Spinal cord (tissue), 10 donors: ENCODE measurements around the gene HIPK1. TPM values are rescaled to one million over a fixed set of nuclear protein-coding genes. Genes with fewer than 3 reads are reported as not detected.

ENCODE experiments used
- DNase-seq, 6 donors: peaks; one replicate each; pipeline versions ENCODE4 v3.0.0 to v3.0.0-alpha.2; 2013 to 2015; ENCODE audit warnings: low spot score in 6 of 6, low read depth in 4 of 6
- H3K27ac ChIP-seq: one replicate; pipeline ENCODE4 v1.5.1; 2013; ENCODE audit warnings: low read depth, low read length, control low read depth
- H3K27me3 ChIP-seq: one replicate; pipeline ENCODE4 v1.6.1; 2013; ENCODE audit warnings: low read length; ENCODE audit not compliant: control insufficient read depth, insufficient read depth
- H3K36me3 ChIP-seq: one replicate; pipeline ENCODE4 v1.6.1; 2013; ENCODE audit warnings: low read length; ENCODE audit not compliant: control insufficient read depth, insufficient read depth
- H3K4me1 ChIP-seq: one replicate; pipeline ENCODE4 v1.6.1; 2013; ENCODE audit warnings: low read length; ENCODE audit not compliant: control insufficient read depth, insufficient read depth
- H3K4me3 ChIP-seq: one replicate; pipeline ENCODE4 v1.5.1; 2013; ENCODE audit warnings: low read depth, low read length, control low read depth
- H3K9me3 ChIP-seq: one replicate; pipeline ENCODE4 v1.6.1; 2013; ENCODE audit warnings: low read length; ENCODE audit not compliant: control insufficient read depth, insufficient read depth
- WGBS: methylation state at CpG from one replicate; pipeline ENCODE4 v1.1.5; 2013; ENCODE audit warnings: missing lambda C conversion rate; ENCODE audit not compliant: insufficient coverage; 5-methylcytosine and 5-hydroxymethylcytosine counted together
- polyA plus RNA-seq, 2 donors: library from polyadenylated mRNA; unstranded; fragments of 120-200 nt; gene quantifications; one replicate each; pipeline ENCODE4 v1.2.1, GENCODE V29; 2013; ENCODE audit not compliant: insufficient read length in 2 of 2
- total RNA-seq, 2 donors: library from RNA; depleted of rRNA in 1 of 2; stranded (reverse); fragments of 120-200 nt in 1 of 2; fragments of >200 nt in 1 of 2; gene quantifications; one replicate each; pipeline versions ENCODE4 v1.2.3 to v1.2.4, GENCODE V29; 2013 to 2014
- donor health status: healthy.

The HIPK1 gene
- total and polyA plus RNA-seq, 4 donors: 41.5 to 58.6 (median 50.1) TPM

DNA sequence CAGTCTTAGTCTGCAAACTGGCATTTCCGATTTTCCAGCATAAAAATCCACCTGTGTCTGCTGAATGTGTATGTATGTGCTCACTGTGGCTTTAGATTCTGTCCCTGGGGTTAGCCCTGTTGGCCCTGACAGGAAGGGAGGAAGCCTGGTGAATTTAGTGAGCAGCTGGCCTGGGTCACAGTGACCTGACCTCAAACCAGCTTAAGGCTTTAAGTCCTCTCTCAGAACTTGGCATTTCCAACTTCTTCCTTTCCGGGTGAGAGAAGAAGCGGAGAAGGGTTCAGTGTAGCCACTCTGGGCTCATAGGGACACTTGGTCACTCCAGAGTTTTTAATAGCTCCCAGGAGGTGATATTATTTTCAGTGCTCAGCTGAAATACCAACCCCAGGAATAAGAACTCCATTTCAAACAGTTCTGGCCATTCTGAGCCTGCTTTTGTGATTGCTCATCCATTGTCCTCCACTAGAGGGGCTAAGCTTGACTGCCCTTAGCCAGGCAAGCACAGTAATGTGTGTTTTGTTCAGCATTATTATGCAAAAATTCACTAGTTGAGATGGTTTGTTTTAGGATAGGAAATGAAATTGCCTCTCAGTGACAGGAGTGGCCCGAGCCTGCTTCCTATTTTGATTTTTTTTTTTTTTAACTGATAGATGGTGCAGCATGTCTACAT, 47.6 kb downstream of the HIPK1 start:
- Histone ChIP-seq H3K9me3 (no peaks in the 10 kb centered on the region), H3K36me3 (peaks cover 20% of the 10 kb centered on the region), H3K27me3 (no peaks in the 10 kb centered on the region), H3K27ac (no peak overlapping the region), H3K4me1 (peaks cover 24% of the 10 kb centered on the region), H3K4me3 (no peak overlapping the region)
- WGBS: 54% methylated on average over 2 of the region's 4 CpGs
- peak in 2 of 6 donors; percentile 49 to 51 for DNase-seq

DNA sequence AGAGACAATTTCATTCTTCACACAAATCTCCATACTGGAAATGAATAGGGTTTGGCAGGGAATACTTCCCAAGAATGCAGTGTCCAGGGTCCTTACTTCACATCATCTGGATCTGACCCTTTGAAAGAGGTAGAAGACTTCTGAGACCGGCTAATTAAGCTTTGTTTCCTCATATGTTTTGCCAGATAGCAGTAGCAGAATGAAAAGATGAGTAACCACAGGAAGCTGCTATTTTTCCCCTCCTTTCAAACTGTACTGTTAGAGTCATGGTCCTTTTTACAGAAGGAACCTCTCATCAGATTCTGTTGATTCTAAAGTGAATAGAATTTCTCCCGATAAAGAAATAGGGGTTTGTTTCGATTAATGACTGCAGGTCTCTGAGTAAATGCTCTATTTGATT, 48.8 kb downstream of the HIPK1 start:
- Histone ChIP-seq H3K27ac (no peak overlapping the region), H3K9me3 (no peaks in the 10 kb centered on the region), H3K4me3 (no peak overlapping the region), H3K36me3 (peaks cover 11% of the 10 kb centered on the region), H3K27me3 (no peaks in the 10 kb centered on the region), H3K4me1 (peaks cover 31% of the 10 kb centered on the region)
- DNase-seq: no peak
- WGBS: no CpG with 5 or more reads among the region's 3 CpGs

DNA sequence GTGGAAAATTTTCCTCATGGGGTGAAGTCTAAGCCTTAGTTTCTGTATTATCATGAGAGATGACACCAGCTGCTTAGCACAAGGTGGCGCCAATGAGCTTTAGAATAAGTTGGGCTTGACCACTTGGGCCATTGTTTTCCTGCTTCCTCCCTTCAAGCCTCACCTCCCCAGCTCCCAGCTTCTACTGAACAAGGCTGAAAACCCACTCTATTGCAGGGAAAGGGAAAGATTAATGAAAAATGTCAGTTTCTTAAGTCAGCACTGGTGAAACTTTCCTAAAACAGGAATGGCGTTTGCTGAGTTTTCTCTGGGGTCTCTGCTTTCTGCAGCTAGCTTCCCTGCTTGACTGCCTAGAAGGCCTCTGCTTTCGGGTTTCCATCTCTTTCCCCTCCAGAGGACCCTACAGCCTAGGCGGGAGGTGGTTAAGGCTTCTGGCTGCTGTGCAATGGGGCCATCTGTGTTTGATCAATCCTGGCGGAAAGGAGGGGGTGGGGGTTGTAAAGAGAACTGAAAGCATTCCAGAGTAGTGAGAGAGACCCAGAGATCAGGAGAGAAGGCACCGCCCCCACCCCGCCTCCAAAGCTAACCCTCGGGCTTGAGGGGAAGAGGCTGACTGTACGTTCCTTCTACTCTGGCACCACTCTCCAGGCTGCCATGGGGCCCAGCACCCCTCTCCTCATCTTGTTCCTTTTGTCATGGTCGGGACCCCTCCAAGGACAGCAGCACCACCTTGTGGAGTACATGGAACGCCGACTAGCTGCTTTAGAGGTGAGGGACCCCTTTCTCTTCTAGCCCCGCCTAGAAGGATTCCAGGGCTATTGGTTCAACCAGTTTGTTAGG, 50.0 kb downstream of the HIPK1 start, which contains the start of gene OLFML3:
Gene OLFML3, plus strand, starts transcription at position 612 of the 840 bp plus-strand sequence. Its CDS starts 43 bp downstream, at position 655.
- H3K4me3 ChIP-seq: peak within 1 kb of the TSS; percentile 41
- no peaks in the 10 kb centered on the region for H3K27me3 ChIP-seq
- WGBS: 19% methylated on average over 4 of the region's 13 CpGs
- no peaks in the 10 kb centered on the region for H3K9me3 ChIP-seq
- DNase-seq: peak; percentile 74 to 98 (median 85)
- H3K4me1 ChIP-seq: peaks cover 39% of the 10 kb centered on the region
- peaks cover 6% of the 10 kb centered on the region for H3K36me3 ChIP-seq
- peak within 1 kb of the TSS; percentile 86 for H3K27ac ChIP-seq

DNA sequence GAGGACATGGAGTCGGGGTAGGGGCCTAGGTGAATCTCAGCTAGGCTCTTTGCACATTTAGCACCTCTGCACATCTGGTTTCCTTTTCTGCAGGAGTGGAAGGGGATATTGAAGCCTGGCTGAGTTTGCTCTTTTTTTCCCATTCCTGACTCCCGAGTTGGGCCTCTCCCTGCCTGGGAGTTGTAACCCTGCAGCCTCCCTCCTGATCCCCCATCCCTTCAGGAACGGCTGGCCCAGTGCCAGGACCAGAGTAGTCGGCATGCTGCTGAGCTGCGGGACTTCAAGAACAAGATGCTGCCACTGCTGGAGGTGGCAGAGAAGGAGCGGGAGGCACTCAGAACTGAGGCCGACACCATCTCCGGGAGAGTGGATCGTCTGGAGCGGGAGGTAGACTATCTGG, 51.0 kb downstream of the HIPK1 start:
- Histone ChIP-seq H3K27me3 (no peaks in the 10 kb centered on the region), H3K9me3 (no peaks in the 10 kb centered on the region), H3K4me3 (peak overlapping the region; percentile 41), H3K36me3 (peaks cover 6% of the 10 kb centered on the region), H3K27ac (peak overlapping the region; percentile 86), H3K4me1 (peaks cover 43% of the 10 kb centered on the region)
- 42% methylated on average over 10 of the region's 10 CpGs for WGBS
- DNase-seq: peak in 2 of 6 donors; percentile 60 to 75

DNA sequence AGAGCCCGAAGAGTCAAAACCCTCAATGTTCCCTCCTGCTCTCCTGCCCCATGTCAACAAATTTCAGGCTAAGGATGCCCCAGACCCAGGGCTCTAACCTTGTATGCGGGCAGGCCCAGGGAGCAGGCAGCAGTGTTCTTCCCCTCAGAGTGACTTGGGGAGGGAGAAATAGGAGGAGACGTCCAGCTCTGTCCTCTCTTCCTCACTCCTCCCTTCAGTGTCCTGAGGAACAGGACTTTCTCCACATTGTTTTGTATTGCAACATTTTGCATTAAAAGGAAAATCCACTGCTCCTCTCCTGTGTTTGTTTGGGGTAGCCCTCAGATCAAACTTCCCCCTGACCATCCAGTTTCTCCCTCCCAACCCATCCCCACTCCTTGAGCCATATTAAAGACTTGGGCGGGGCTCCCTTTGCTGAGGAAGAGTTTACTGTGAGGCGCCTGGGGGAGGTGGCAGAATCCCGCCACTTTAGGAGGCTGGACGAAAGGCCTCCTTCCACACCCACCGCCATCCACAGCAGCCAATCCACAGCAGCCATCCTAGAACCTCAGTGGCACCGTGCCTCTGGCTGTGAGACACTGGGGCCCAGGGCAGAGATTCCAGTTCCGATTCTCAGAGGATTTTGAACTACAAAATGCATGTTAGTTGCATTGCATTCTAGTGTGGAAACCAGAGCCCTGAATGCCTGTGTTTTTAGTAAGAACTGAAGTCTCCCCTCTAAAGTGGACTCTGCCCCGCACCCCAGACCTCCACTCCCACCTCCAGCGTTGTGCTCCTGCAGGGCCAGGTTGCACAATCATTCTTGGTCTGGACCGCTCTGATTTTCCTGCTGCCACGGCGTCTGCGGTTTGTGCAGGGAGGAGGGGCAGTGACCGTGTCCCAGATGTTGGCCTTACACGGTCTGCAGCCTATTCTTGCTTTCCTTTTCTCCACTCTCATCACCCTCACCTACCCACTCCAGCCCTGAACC, 53.1 kb downstream of the HIPK1 start:
- 61% methylated on average over 4 of the region's 18 CpGs for WGBS
- H3K27me3 ChIP-seq: no peaks in the 10 kb centered on the region
- H3K4me3 ChIP-seq: peak overlapping the region; percentile 13
- peak in 1 of 6 donors; percentile 61 for DNase-seq
- peaks cover 6% of the 10 kb centered on the region for H3K36me3 ChIP-seq
- H3K4me1 ChIP-seq: peaks cover 46% of the 10 kb centered on the region
- H3K27ac ChIP-seq: peak overlapping the region; percentile 57
- H3K9me3 ChIP-seq: no peaks in the 10 kb centered on the region

DNA sequence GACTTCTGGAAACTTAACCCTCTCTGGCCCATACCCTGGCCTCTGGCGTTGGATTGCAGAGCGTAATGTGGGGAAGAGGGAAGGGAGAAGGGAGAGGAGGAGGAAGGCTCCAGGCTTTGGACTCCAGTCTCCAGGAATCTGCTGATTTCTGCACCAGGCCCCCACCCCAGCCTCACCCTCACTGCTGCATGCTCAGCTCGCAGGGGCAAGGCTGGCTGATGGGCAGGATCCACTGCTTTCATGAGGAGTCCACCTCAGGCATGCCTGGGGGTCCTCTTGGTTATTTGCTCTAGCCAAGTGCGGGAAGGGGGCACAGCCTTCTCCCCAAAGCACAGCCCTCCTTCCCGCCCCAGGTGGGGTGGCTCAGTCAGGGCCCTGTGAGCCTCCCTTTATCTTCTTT, 53.8 kb downstream of the HIPK1 start:
- Histone ChIP-seq H3K27me3 (no peaks in the 10 kb centered on the region), H3K4me1 (peaks cover 46% of the 10 kb centered on the region), H3K36me3 (peaks cover 6% of the 10 kb centered on the region), H3K4me3 (no peak overlapping the region), H3K27ac (peak overlapping the region; percentile 57), H3K9me3 (no peaks in the 10 kb centered on the region)
- 69% methylated on average over 2 of the region's 5 CpGs for WGBS
- DNase-seq: no peak

DNA sequence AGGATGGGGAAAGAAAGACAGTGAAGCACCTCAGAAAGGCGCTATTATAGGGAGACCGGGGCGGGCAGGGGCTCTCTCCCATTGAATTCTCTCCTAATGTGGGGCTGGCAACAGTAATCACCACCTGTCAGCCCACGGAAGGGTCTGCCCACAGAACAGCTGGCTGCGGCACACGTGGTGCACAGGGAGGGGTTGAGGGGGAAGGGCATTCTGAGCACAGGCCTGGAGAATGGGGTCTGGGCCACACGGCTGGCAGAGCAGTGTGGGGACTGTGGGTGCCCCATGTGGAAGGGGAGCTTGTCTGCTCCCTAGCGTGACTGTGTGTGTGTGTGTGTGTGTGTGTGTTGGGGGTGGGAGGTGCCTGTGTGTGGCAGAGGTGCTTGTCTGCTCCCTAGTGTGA, 54.3 kb downstream of the HIPK1 start:
- Histone ChIP-seq H3K27me3 (no peaks in the 10 kb centered on the region), H3K27ac (peak overlapping the region; percentile 57), H3K4me3 (no peak overlapping the region), H3K9me3 (no peaks in the 10 kb centered on the region), H3K4me1 (peaks cover 46% of the 10 kb centered on the region), H3K36me3 (peaks cover 6% of the 10 kb centered on the region)
- WGBS: 43% methylated on average over 8 of the region's 8 CpGs
- DNase-seq: peak in 1 of 6 donors; percentile 41

DNA sequence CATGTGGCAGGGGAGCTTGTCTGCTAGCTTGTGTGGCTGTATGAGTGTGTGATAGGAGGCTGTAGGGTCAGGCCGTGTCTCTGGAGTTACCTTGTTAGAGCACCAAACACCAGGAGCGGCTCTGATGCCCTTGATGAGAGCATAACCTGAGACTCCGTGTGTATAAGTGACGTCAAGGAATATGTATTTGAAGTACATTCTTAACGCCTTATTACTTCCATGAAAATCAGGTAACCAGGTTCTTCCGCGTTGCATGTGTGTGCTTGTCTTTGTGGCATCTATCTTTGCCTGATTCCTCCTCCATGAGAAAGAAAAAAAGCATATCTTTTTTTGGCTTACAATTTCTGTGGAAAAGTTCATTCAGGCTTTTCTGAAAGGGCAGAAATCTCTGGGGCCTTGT, 54.7 kb downstream of the HIPK1 start:
- H3K27me3 ChIP-seq: no peaks in the 10 kb centered on the region
- H3K4me3 ChIP-seq: no peak overlapping the region
- peaks cover 44% of the 10 kb centered on the region for H3K4me1 ChIP-seq
- no peaks in the 10 kb centered on the region for H3K9me3 ChIP-seq
- peak overlapping the region; percentile 57 for H3K27ac ChIP-seq
- DNase-seq: no peak
- 88% methylated on average over 3 of the region's 7 CpGs for WGBS
- H3K36me3 ChIP-seq: peaks cover 6% of the 10 kb centered on the region

DNA sequence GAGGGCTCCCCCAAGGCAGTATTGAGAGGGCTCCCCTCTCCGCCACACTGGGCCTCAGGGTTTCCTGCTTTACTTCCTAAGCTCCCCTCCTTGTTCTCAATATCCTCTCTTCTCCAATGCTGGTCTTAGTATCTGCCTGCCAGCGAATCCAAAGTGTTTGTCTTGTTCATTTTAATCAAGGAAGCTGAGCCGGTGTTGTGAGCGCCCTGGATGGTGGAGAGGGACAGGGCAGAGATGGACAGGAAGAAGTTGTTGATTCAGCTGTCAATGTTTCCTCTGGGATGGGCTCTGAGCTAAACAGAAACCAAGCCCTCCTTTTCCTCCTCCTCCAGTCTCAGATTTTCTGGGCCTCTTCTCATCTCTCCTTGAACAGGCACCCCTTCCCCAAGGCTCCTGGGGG, 55.6 kb downstream of the HIPK1 start:
- peak in 1 of 6 donors; percentile 54 for DNase-seq
- peak overlapping the region; percentile 72 for H3K27ac ChIP-seq
- no peaks in the 10 kb centered on the region for H3K9me3 ChIP-seq
- H3K4me3 ChIP-seq: no peak overlapping the region
- 83% methylated on average over 2 of the region's 4 CpGs for WGBS
- H3K4me1 ChIP-seq: peaks cover 36% of the 10 kb centered on the region
- H3K36me3 ChIP-seq: peaks cover 6% of the 10 kb centered on the region
- H3K27me3 ChIP-seq: no peaks in the 10 kb centered on the region
